HepG2 (cell line): Measurements from ENCODE around the gene HDGF. TPM values are rescaled to one million over a fixed set of nuclear protein-coding genes. Genes with fewer than 3 reads are reported as not detected.

Experiments
- ATF2 ChIP-seq: sonication (generic); formaldehyde crosslinking; IDR thresholded peaks from 2 replicates; pipeline ENCODE4 v1.4.0; 2020; ENCODE audit warnings: missing genetic modification reagents
- HBP1 ChIP-seq: IDR thresholded peaks from 2 replicates; pipeline ENCODE4 v1.6.1; 2016; ENCODE audit warnings: low read depth, control low read depth
- HDAC1 ChIP-seq: sonication (generic); formaldehyde crosslinking; IDR thresholded peaks from 2 replicates; pipeline ENCODE4 v1.5.1; 2020; ENCODE audit warnings: mild to moderate bottlenecking, missing genetic modification reagents
- PAWR ChIP-seq: sonication (generic); formaldehyde crosslinking; IDR thresholded peaks from 2 replicates; pipeline ENCODE4 v1.4.0; 2020; ENCODE audit warnings: missing genetic modification reagents, mild to moderate bottlenecking, borderline replicate concordance
- TRIM24 ChIP-seq: sonication (generic); formaldehyde crosslinking; IDR thresholded peaks from 2 replicates; pipeline ENCODE4 v1.8.0; 2022; ENCODE audit warnings: mild to moderate bottlenecking, missing genetic modification reagents
- ZBTB46 ChIP-seq: sonication (generic); formaldehyde crosslinking; IDR thresholded peaks from 2 replicates; pipeline ENCODE4 v1.4.0; 2020; ENCODE audit warnings: mild to moderate bottlenecking, missing genetic modification reagents, borderline replicate concordance
- ZKSCAN1 ChIP-seq: fragments of 150-350 bp; IDR thresholded peaks from 2 replicates; pipeline ENCODE4 v1.6.1; 2014; ENCODE audit warnings: low read length
- ZKSCAN5 ChIP-seq: sonication (generic); formaldehyde crosslinking; IDR thresholded peaks from 2 replicates; pipeline ENCODE4 v1.5.1; 2020; ENCODE audit warnings: mild to moderate bottlenecking, missing genetic modification reagents
- ZNF234 ChIP-seq: sonication (generic); formaldehyde crosslinking; conservative IDR thresholded peaks from 2 replicates; pipeline ENCODE4 v1.5.1; 2020; ENCODE audit warnings: mild to moderate bottlenecking, missing genetic modification reagents
- ZNF24 ChIP-seq: fragments of 450-650 bp; IDR thresholded peaks from 2 replicates; pipeline ENCODE4 v1.6.1; 2017; ENCODE audit warnings: antibody characterized with exemption, mild to moderate bottlenecking
- ZNF33B ChIP-seq: sonication (generic); formaldehyde crosslinking; IDR thresholded peaks from 2 replicates; pipeline ENCODE4 v1.5.1; 2020; ENCODE audit warnings: mild to moderate bottlenecking, missing genetic modification reagents
- ZNF800 ChIP-seq: sonication (generic); formaldehyde crosslinking; IDR thresholded peaks from 2 replicates; pipeline ENCODE4 v1.4.0; 2020; ENCODE audit warnings: missing genetic modification reagents
- polyA plus RNA-seq, 8 experiments: library from polyadenylated mRNA; depleted of rRNA in 3 of 8; stranded (reverse) in 7 of 8; unstranded in 1 of 8; fragments of >200 nt; fragmentation: Illumina TruSeq in 4 of 8; extraction: Trizol in 4 of 8; gene quantifications; 2 replicates each; pipeline versions ENCODE4 v1.2.1 to v1.2.3, GENCODE V29; 2011 to 2016; ENCODE audit warnings: low read depth in 4 of 8, missing spikeins in 1 of 8, mixed read lengths in 1 of 8; ENCODE audit not compliant: insufficient read depth in 1 of 8
- total RNA-seq, 5 experiments: library from RNA; depleted of rRNA; stranded (reverse); fragments of >200 nt; fragmentation: Illumina TruSeq; extraction: Trizol; gene quantifications; 2 replicates each; pipeline ENCODE4 v1.2.3, GENCODE V29; 2016; ENCODE audit warnings: low read depth in 1 of 5
- TF ChIP-seq, protein P1 (sequence below): sonication (generic); formaldehyde crosslinking; IDR thresholded peaks from 2 replicates; pipeline ENCODE4 v1.5.1; 2020; ENCODE audit warnings: mild to moderate bottlenecking, missing genetic modification reagents, moderate library complexity
- TF ChIP-seq, protein P2 (sequence below): sonication (generic); formaldehyde crosslinking; IDR thresholded peaks from 2 replicates; pipeline ENCODE4 v1.4.0; 2020; ENCODE audit warnings: missing genetic modification reagents, borderline replicate concordance

The HDGF gene
- total and polyA plus RNA-seq, 2 of the 13 experiments (the other 11 are each of a cell fraction or from before 2014, with no cell fraction given): 156 to 196 TPM

DNA sequence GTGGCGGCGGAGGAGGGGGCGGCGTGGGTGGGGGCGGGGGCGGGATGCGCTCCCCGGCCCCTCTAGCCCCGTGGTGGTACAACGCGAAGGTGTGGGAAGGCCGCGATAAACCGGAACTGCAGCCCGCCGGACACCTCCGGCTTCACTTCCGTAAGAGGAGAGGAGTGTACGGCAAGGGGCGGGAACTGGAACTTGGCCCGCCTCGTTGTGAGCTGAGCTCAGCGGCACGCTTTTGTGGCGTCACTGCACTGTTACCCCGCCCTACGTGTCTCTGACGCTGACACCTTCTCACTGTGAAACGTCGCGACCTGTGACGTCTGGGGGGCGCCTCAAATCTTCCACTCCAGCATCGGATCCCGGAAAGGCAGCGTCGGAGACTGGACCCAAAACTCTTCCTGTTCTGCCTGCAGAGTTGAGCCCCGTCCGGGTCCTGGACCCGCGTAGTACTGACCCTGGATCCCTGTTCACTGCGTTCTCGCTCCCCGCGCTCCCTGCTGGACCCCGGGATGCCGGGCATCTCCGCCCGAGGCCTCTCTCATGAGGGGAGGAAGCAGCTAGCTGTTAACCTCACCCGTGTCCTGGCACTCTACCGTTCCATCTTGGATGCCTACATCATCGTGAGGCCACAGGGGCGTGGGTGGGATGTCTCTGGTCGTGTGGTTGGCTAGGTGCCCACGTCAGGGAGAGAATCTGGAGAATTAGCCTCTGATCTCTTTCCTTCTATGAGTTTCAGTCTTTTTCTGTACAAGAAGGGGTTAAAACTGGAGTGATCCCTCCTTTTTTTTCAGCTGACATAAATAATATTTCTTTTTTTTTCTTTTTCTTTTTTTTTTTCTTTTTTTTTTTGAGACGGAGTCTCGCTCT, 22.6 kb downstream of the HDGF start, which contains the start of gene ISG20L2 (continued):
- TF ChIP-seq, protein P1, sequence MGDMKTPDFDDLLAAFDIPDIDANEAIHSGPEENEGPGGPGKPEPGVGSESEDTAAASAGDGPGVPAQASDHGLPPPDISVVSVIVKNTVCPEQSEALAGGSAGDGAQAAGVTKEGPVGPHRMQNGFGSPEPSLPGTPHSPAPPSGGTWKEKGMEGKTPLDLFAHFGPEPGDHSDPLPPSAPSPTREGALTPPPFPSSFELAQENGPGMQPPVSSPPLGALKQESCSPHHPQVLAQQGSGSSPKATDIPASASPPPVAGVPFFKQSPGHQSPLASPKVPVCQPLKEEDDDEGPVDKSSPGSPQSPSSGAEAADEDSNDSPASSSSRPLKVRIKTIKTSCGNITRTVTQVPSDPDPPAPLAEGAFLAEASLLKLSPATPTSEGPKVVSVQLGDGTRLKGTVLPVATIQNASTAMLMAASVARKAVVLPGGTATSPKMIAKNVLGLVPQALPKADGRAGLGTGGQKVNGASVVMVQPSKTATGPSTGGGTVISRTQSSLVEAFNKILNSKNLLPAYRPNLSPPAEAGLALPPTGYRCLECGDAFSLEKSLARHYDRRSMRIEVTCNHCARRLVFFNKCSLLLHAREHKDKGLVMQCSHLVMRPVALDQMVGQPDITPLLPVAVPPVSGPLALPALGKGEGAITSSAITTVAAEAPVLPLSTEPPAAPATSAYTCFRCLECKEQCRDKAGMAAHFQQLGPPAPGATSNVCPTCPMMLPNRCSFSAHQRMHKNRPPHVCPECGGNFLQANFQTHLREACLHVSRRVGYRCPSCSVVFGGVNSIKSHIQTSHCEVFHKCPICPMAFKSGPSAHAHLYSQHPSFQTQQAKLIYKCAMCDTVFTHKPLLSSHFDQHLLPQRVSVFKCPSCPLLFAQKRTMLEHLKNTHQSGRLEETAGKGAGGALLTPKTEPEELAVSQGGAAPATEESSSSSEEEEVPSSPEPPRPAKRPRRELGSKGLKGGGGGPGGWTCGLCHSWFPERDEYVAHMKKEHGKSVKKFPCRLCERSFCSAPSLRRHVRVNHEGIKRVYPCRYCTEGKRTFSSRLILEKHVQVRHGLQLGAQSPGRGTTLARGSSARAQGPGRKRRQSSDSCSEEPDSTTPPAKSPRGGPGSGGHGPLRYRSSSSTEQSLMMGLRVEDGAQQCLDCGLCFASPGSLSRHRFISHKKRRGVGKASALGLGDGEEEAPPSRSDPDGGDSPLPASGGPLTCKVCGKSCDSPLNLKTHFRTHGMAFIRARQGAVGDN: peak; percentile 85
- TF ChIP-seq ATF2 (CRISPR knock-in tag) (0 out of 2 replicates have a peak, but pooled peaks have one; percentile 45), HBP1 (no peak), ZNF800 (CRISPR knock-in tag) (0 out of 2 replicates have a peak, but pooled peaks have one; percentile 27), ZNF24 (no peak), HDAC1 (CRISPR knock-in tag) (peak; percentile 11; the same call in 1 of the 2 replicates), TRIM24 (CRISPR knock-in tag) (no peak), ZBTB46 (no peak), ZKSCAN5 (no peak), ZNF33B (no peak), ZKSCAN1 (no peak), ZNF234 (CRISPR knock-in tag) (no peak), PAWR (CRISPR knock-in tag) (no peak)
- TF ChIP-seq, protein P2, sequence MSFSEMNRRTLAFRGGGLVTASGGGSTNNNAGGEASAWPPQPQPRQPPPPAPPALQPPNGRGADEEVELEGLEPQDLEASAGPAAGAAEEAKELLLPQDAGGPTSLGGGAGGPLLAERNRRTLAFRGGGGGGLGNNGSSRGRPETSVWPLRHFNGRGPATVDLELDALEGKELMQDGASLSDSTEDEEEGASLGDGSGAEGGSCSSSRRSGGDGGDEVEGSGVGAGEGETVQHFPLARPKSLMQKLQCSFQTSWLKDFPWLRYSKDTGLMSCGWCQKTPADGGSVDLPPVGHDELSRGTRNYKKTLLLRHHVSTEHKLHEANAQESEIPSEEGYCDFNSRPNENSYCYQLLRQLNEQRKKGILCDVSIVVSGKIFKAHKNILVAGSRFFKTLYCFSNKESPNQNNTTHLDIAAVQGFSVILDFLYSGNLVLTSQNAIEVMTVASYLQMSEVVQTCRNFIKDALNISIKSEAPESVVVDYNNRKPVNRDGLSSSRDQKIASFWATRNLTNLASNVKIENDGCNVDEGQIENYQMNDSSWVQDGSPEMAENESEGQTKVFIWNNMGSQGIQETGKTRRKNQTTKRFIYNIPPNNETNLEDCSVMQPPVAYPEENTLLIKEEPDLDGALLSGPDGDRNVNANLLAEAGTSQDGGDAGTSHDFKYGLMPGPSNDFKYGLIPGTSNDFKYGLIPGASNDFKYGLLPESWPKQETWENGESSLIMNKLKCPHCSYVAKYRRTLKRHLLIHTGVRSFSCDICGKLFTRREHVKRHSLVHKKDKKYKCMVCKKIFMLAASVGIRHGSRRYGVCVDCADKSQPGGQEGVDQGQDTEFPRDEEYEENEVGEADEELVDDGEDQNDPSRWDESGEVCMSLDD (CRISPR knock-in tag): peak; percentile 92; the same call in 1 of the 2 replicates
